ENCODE measurements around the gene KRT84.

DNA sequence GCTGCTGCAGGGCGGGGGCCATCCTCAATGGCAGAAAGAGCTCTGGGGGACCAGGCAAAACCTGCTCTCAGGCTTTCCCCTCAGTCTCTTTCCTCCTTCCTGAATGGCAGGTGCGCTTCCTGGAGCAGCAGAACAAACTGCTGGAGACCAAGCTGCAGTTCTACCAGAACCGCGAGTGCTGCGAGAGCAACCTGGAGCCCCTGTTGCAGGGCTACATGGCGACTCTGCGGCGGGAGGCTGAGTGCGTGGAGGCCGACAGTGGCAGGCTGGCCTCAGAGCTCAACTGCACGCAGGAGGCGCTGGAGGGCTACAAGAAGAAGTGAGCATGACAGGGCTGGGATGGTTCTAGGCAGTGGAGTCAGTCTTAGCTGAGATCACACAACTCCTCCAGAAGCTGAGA, 41.3 kb downstream of the KRT84 start:
- TF ChIP-seq, protein P1, sequence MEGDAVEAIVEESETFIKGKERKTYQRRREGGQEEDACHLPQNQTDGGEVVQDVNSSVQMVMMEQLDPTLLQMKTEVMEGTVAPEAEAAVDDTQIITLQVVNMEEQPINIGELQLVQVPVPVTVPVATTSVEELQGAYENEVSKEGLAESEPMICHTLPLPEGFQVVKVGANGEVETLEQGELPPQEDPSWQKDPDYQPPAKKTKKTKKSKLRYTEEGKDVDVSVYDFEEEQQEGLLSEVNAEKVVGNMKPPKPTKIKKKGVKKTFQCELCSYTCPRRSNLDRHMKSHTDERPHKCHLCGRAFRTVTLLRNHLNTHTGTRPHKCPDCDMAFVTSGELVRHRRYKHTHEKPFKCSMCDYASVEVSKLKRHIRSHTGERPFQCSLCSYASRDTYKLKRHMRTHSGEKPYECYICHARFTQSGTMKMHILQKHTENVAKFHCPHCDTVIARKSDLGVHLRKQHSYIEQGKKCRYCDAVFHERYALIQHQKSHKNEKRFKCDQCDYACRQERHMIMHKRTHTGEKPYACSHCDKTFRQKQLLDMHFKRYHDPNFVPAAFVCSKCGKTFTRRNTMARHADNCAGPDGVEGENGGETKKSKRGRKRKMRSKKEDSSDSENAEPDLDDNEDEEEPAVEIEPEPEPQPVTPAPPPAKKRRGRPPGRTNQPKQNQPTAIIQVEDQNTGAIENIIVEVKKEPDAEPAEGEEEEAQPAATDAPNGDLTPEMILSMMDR (conservative IDR thresholded peaks at IDR 0.05 in 1 of 2, IDR thresholded peaks at IDR 0.05 in 1 of 2; ENCODE audit: extremely low read depth in 1 of 2, insufficient read depth in 1 of 2, low read depth in 1 of 2, low read length in 2 of 2), result no peak
- TF ChIP-seq EZH2 (IDR thresholded peaks at IDR 0.05; ENCODE audit: borderline replicate concordance, low read length), result no peak
